Rectal smooth muscle tissue (tissue), 1 donor: ENCODE data around the gene PFAS.

ENCODE experiments used
- H3K27ac ChIP-seq: one replicate; pipeline ENCODE4 v1.7.0; 2013; ENCODE audit warnings: low read depth, low read length, inconsistent platforms
- H3K27me3 ChIP-seq: one replicate; pipeline ENCODE4 v1.7.0; 2013; ENCODE audit warnings: low read length; ENCODE audit not compliant: control insufficient read depth, insufficient read depth
- H3K36me3 ChIP-seq: one replicate; pipeline ENCODE4 v1.7.0; 2013; ENCODE audit warnings: low read length; ENCODE audit not compliant: control insufficient read depth, insufficient read depth
- H3K4me1 ChIP-seq: one replicate; pipeline ENCODE4 v1.7.0; 2013; ENCODE audit warnings: low read length; ENCODE audit not compliant: control insufficient read depth, insufficient read depth
- H3K4me3 ChIP-seq: one replicate; pipeline ENCODE4 v1.7.0; 2013; ENCODE audit warnings: low read length
- H3K9ac ChIP-seq: one replicate; pipeline ENCODE4 v1.7.0; 2013; ENCODE audit warnings: low read length

The PFAS gene

DNA sequence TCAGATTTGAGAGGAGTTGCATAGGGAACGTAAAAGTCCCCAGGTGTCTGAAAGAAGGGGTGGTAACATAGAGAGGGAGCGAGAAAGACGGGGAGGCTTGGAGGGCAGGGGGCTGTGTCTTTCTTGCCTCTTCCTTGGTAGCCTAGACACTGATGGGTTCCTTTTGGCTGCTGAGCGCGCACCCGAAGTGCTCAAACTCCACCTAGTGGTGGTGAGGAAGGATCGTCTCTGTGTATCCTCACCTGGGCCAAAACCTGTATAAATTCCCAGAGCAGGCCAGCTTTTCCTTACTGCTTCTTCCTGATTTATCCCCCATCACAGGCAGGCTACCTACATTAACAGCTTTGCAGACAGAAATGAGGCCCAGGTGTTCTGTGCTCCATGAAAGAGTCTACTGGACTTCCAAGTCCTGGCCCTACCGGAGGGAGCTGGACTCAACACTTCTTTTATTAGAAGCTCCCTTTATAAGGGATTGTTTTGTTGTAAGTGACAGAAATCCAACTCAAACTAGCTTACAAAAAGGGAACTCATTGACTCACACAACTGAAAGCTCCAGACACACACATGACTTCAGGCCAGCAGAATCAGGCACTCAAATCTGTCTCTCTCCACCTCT, 51.6 kb downstream of the PFAS start:
- Histone ChIP-seq H3K9ac (no peak overlapping the region), H3K4me1 (no peaks in the 10 kb centered on the region), H3K27ac (no peak overlapping the region), H3K4me3 (no peak overlapping the region), H3K36me3 (no peaks in the 10 kb centered on the region), H3K27me3 (no peaks in the 10 kb centered on the region)

DNA sequence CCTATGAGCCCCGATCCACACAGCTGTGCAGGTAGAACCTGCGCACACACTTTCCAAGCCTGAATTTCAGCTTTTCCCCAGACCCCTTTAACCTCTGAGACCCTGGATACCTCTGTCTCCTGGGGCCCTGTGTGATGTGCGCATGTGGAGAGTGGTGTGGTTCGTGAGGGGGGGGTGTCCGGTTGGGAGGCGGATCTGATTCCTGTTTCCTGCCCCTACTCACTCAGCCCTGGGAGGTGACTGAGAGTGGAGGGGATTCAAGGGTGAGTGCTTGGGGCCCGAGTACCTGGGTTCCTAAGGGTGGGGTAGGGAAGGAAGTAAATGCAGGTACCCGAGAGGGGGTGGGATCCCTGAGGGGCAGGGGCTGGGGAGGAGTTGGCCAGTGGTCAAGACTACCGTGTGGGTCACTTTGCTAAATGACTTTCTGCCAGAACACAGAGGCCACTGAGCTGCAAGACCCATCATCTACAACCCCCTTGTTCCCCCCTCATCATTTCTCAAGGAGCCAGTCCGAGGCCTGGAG, 61.6 kb downstream of the PFAS start:
- H3K27me3 ChIP-seq, result peaks cover 19% of the 10 kb centered on the region
- H3K4me3 ChIP-seq, result no peak overlapping the region
- H3K9ac ChIP-seq, result no peak overlapping the region
- H3K27ac ChIP-seq, result peak overlapping the region; percentile 45
- H3K4me1 ChIP-seq, result no peaks in the 10 kb centered on the region
- H3K36me3 ChIP-seq, result no peaks in the 10 kb centered on the region

DNA sequence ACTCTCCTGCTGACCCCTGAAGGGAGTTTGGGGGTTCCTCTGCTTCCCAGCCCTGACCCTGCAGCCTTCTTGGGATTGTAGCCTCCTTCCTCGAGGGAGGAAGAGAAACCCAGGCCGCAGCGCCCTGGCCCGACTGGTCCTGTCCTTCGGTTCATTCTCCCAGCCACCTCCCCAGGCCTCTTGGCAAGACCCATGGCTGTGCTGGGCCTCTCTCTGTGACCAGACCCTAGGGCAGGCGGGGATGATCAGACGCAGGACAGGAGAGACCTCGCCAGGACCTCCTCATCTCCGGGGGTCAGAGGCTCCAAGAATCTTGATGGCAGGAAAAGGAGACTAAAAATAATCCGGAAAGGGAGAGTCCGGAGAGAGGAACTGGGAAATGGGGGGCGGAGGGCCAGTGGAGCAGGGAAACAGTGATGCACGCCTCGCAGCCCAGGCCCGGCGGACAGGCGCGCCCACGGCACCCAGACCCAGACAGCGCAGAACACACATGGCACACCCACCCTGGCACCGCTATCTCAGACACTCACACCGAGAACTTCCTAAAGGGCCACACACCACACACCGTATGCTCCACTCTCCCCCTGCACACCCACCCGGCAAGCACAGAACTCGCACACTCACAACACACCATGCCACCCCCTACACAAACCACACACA, 62.2 kb downstream of the PFAS start:
- Histone ChIP-seq H3K9ac (no peak overlapping the region), H3K27me3 (peaks cover 21% of the 10 kb centered on the region), H3K4me3 (no peak overlapping the region), H3K27ac (peak overlapping the region; percentile 45), H3K36me3 (no peaks in the 10 kb centered on the region), H3K4me1 (no peaks in the 10 kb centered on the region)

DNA sequence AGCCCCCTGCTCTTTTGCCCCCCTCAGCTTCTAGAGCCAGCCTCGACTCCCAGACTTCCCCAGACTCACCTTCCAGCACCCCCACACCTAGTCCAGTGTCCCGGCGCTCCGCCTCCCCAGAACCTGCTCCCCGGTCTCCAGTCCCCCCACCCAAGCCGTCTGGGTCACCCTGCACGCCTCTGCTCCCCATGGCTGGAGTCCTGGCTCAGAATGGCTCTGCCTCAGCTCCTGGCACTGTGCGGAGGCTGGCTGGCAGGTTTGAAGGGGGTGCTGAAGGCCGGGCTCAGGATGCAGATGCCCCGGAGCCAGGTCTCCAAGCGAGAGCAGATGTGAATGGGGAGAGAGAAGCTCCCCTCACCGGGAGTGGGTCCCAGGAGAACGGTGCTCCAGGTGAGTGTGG, 63.2 kb downstream of the PFAS start:
- Histone ChIP-seq H3K36me3 (no peaks in the 10 kb centered on the region), H3K4me3 (no peak overlapping the region), H3K9ac (no peak overlapping the region)

DNA sequence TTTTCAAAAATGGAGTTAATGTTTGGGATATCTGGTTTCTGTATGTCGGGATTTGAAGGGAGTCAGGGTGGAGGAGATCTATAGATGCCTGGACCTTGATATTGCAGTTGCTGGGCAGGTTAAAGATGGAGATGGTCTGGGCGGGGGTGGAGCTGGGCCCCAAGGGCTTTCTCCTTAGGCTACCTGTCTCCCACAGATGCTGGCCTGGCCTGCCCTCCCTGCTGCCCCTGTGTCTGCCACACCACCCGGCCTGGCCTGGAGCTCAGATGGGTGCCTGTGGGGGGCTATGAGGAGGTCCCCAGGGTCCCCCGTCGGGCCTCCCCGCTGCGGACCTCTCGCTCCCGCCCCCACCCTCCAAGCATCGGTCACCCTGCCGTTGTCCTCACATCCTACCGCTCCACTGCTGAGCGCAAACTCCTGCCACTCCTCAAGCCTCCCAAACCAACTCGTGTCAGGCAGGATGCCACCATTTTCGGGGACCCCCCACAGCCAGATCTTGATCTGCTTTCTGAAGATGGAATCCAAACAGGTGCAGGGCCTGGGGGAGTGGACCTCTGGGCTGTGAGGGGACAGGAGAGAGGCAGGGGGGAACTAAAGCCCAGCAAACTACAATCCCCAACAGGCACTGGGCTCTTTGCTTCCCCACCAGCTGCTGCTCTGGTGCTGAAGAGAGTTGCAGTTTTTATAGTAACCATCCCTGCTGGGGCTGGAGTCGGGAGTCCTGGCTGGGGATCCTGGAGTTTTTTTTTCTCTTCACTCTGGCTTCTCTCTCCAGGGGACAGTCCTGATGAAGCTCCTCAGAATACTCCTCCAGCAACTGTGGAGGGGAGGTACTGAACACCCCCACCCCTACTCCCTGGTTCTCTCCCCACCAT, 63.9 kb downstream of the PFAS start:
- no peaks in the 10 kb centered on the region for H3K36me3 ChIP-seq
- no peaks in the 10 kb centered on the region for H3K4me1 ChIP-seq
- no peak overlapping the region for H3K9ac ChIP-seq
- H3K27me3 ChIP-seq, result peaks cover 21% of the 10 kb centered on the region
- no peak overlapping the region for H3K4me3 ChIP-seq
- H3K27ac ChIP-seq, result no peak overlapping the region

More for the DNA sequence above, 63.2 kb downstream of the PFAS start:
- Histone ChIP-seq H3K27me3 (peaks cover 21% of the 10 kb centered on the region), H3K27ac (no peak overlapping the region), H3K4me1 (no peaks in the 10 kb centered on the region)

DNA sequence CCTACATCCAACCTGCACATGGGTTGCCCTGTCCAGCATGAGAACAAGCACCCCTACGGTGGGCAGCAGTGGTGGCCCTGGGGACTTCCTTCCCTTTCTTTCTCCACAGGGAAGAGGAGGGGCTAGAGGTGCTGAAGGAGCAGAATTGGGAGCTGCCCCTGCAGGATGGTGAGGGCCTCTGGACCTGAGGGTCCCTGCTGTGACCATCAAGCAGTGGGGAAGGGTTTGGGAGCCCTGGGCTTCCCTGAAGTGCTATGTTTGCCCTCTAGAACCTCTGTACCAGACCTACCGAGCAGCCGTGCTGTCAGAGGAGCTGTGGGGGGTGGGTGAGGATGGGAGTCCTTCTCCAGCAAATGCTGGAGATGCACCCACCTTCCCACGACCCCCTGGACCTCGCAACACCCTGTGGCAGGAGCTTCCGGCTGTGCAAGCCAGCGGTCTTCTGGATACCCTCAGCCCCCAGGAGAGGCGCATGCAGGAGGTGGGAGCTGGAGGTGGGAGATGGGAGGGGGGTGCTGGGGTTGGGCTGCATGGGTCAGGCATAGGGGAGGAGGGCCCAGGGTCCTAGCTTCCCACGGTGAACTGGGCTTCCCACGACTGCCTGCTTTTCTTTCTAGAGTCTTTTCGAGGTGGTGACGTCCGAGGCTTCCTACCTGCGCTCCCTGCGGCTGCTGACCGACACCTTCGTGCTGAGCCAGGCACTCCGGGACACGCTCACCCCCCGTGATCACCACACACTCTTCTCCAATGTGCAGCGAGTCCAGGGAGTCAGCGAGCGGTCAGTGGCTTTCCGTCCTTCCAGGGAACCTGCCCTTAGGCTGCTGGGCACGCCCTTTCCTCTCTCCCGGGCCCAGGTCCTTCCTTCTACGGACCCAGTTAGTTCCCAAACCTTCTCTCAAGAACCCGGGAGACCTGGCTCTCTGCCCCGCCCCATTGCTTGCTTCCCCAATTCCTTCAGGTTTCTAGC, 66.0 kb downstream of the PFAS start:
- Histone ChIP-seq H3K4me1 (no peaks in the 10 kb centered on the region), H3K27ac (no peak overlapping the region), H3K4me3 (no peak overlapping the region), H3K36me3 (no peaks in the 10 kb centered on the region), H3K9ac (no peak overlapping the region), H3K27me3 (peaks cover 21% of the 10 kb centered on the region)

DNA sequence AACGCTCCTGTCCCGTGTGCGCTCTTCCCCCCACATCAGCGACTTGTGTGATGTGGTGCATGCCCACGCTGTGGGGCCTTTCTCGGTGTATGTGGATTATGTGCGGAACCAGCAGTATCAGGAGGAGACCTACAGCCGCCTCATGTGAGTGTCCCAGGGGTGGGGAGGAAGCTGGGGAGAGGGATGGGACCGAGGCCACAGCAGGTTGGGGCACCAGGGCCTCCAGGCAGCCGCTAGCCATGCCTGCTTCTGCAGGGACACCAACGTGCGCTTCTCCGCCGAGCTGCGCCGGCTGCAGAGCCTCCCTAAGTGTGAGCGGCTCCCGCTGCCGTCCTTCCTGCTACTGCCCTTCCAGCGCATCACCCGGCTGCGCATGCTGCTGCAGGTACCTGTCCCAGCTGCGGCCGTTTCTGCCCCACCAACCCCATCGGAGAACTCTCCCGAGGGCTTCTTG, 66.7 kb downstream of the PFAS start:
- no peaks in the 10 kb centered on the region for H3K36me3 ChIP-seq
- no peak overlapping the region for H3K9ac ChIP-seq
- no peaks in the 10 kb centered on the region for H3K4me1 ChIP-seq
- H3K27me3 ChIP-seq, result peaks cover 21% of the 10 kb centered on the region
- H3K27ac ChIP-seq, result no peak overlapping the region
- H3K4me3 ChIP-seq, result no peak overlapping the region

DNA sequence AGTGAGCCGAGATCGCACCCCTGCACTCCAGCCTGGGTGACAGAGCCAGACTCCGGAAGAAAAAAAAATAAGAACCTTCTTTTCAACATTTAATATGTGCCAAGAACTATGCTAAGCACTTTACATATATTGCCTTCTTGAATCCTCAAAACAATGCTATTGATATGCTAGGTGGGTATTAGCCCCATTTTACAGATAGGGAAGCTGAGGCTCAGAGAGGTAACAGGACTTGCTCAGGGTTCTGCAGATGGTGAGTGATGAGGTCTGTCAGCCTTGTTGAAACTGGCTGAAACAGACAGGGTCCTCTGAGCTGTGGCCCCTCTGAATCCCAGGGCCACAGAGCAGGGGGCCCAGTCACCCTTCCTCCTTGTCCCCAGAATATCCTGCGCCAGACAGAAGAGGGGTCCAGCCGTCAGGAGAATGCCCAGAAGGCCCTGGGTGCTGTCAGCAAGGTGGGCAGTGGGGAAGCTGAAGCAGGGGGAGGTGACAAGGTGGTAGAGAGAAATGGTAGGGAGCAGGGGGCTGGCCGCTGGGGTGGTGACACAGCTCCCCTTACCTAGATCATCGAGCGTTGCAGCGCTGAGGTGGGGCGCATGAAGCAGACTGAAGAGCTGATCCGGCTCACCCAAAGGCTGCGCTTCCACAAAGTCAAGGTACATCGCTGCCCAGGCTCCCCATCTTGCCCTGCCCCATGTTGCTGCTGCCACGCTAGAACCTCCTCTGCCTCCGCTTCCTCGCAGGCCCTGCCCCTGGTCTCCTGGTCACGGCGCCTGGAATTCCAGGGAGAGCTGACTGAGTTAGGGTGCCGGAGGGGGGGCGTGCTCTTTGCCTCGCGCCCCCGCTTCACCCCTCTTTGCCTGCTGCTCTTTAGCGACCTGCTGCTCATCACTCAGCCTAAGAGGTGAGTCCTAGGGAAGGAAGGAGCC, 69.2 kb downstream of the PFAS start:
- Histone ChIP-seq H3K27ac (no peak overlapping the region), H3K27me3 (peaks cover 16% of the 10 kb centered on the region), H3K36me3 (no peaks in the 10 kb centered on the region), H3K9ac (no peak overlapping the region), H3K4me1 (no peaks in the 10 kb centered on the region), H3K4me3 (no peak overlapping the region)
